ENCODE data around the gene ZFP82. TPM values are rescaled to one million over a fixed set of nuclear protein-coding genes. Genes with fewer than 3 reads are reported as not detected.

ZFP82 gene
- 3.7 and 3.9 TPM in 2 replicates for total RNA-seq
- 1.4 and 1.8 TPM in 2 replicates for polyA plus RNA-seq
- 1.9 and 2.0 TPM in 2 replicates for polyA plus RNA-seq (2011; cell fraction: cytosol; rRNA removed)
- 2.7 and 2.8 TPM in 2 replicates for polyA plus RNA-seq (2011; cell fraction: nucleus; rRNA removed)
- 2.2 and 2.8 TPM in 2 replicates for polyA plus RNA-seq (2012)
- polyA minus RNA-seq = 3.8 and 5.3 TPM in 2 replicates
- polyA minus RNA-seq (2011; cell fraction: cytosol; rRNA and poly(A)+ RNA removed) = 3.3 TPM
- polyA minus RNA-seq (2011; cell fraction: nucleus; rRNA and poly(A)+ RNA removed) = 3.8 and 5.0 TPM in 2 replicates
- percentile 63 among the genes with signal in this experiment for Bru-seq, nascent RNA
- percentile 57 among the genes with signal in this experiment for BruChase-seq, experiment 1, labeled RNA remaining after a 6-hour chase
- percentile 55 among the genes with signal in this experiment for BruChase-seq, experiment 2, labeled RNA remaining after a 2-hour chase
- long read RNA-seq, transcript ZFP82-201 (5 exons, 2,623 nt) = major isoform, 7 of 9 reads
- long read RNA-seq, partial matches to known transcripts = 0 of 9 reads
- long read RNA-seq, other reads (novel, unspliced or antisense) = 2 of 9 reads

- intact Hi-C loops (cut with micrococcal nuclease) = loop anchor here (1.0 kb wide), 1 partner anchor 71 kb away; the partner anchor contains the start of gene ZNF566
- H4K20me1 ChIP-seq (replicated peaks; ENCODE audit: control insufficient read depth, extremely low read depth, insufficient read depth, low read length) = no peaks in the 10 kb centered on the region
- H3K9me3 ChIP-seq (replicated peaks; ENCODE audit: control insufficient read depth, insufficient read depth, low read length) = no peaks in the 10 kb centered on the region
- FAIRE-seq = peak; percentile 94
- ChIA-PET POLR2A (interaction anchor here (0.6 kb wide), 1 partner anchor 155 kb away, joined by 5 read pairs; the partner anchor contains the start of gene ZNF529), CTCF (no interaction called here)
- peak within 1 kb of the TSS; percentile 70 to 74 (median 71) for H3K4me3 ChIP-seq (replicated peaks in 1 of 3; ENCODE audit: insufficient read depth in 1 of 3, low read depth in 1 of 3, low read length in 3 of 3)
- H3K36me3 ChIP-seq (ENCODE audit: control insufficient read depth in 2 of 2, extremely low read depth in 1 of 2, insufficient read depth in 2 of 2, low read length in 2 of 2) = no peaks in the 10 kb centered on the region
- H3K9ac ChIP-seq (replicated peaks; ENCODE audit: extremely low read depth, insufficient read depth, low read length) = peak within 1 kb of the TSS; percentile 86
- dilution Hi-C loops (cut with MboI; ENCODE audit: extremely low pct_ligation_motif_present, low sequenced_read_pairs) = no loop called here
- peak within 1 kb of the TSS; percentile 72 for H3K27ac ChIP-seq (ENCODE audit: insufficient read depth, low read depth, low read length)
- H2AFZ ChIP-seq (ENCODE audit: low read depth, low read length) = peak within 1 kb of the TSS; percentile 98
- BruUV-seq (replicated peaks) = no TSS peak
- DNase-seq (ENCODE audit: low read depth, low spot score) = peak; percentile 88
- TF ChIP-seq JUN (IDR thresholded peaks at IDR 0.05; ENCODE audit: borderline replicate concordance, insufficient read depth, insufficient read length, low read depth) = no peak
- TF ChIP-seq CTCF (IDR thresholded peaks at IDR 0.05; ENCODE audit: extremely low read depth in 1 of 2, insufficient read depth in 1 of 2, low read depth in 1 of 2, low read length in 2 of 2) = no peak
- no peak for TF ChIP-seq MAX (IDR thresholded peaks at IDR 0.05; ENCODE audit: insufficient read depth, insufficient read length)
- no peak for TF ChIP-seq EZH2 (IDR thresholded peaks at IDR 0.05; ENCODE audit: borderline replicate concordance, low read depth, low read length, severe bottlenecking)
- TF ChIP-seq FOS (IDR thresholded peaks at IDR 0.05; ENCODE audit: borderline replicate concordance, insufficient read depth, low read length) = no peak
- peak; percentile 76 for TF ChIP-seq POLR2A (IDR thresholded peaks at IDR 0.05; ENCODE audit: low read depth, low read length)
- TF ChIP-seq GATA2 (IDR thresholded peaks at IDR 0.05; ENCODE audit: insufficient read depth, insufficient read length, low read depth, low read length) = no peak
- TF ChIP-seq POLR2AphosphoS5 (IDR thresholded peaks at IDR 0.05; ENCODE audit: insufficient read depth, low read depth, low read length) = peak; percentile 83
- no peak for TF ChIP-seq MYC (IDR thresholded peaks at IDR 0.05; ENCODE audit: low read depth, low read length)
- peaks cover 18% of the 10 kb centered on the region for H3K79me2 ChIP-seq (ENCODE audit: control insufficient read depth, insufficient read depth, low read length)
- H3K27me3 ChIP-seq (ENCODE audit: control insufficient read depth in 2 of 2, insufficient read depth in 2 of 2, low read length in 2 of 2) = no peaks in the 10 kb centered on the region
- peaks cover 11% of the 10 kb centered on the region for H3K4me1 ChIP-seq (ENCODE audit: control insufficient read depth, extremely low read depth, insufficient read depth, low read length)
- H3K4me2 ChIP-seq (ENCODE audit: insufficient read depth, low read length) = peak within 1 kb of the TSS; percentile 36
- H3K9me1 ChIP-seq (replicated peaks; ENCODE audit: control insufficient read depth, extremely low read depth, insufficient read depth, low read length) = no peaks in the 10 kb centered on the region
These were observed at the start of gene ZFP82 for GRCh38 chr19:36418287-36419001. Gene ZFP82 (minus strand): TSS chr19:36418644. CDS start chr19:36409789, 8,855 bp downstream.

All from endothelial cell of umbilical vein (primary cell).